ENCODE data around the gene FLVCR2. TPM values are rescaled to one million over a fixed set of nuclear protein-coding genes. Genes with fewer than 3 reads are reported as not detected.
"Not testable (repeated sequence)": the region's sequence is repeated elsewhere in the genome, so short reads cannot be mapped to it uniquely, and the experiment has no call there.

FLVCR2 gene
- total and polyA plus RNA-seq, 8 donors: 4.3 to 30.9 (median 7.9) TPM

GRCh38 chr14:75597149-75597548, 18.7 kb downstream of the FLVCR2 start:
- Histone ChIP-seq H3K9me3 (no peaks in the 10 kb centered on the region), H3K4me1 (peaks cover 0 to 26% of the 10 kb centered on the region in 2 donors), H3K27me3 (no peaks in the 10 kb centered on the region), H3K36me3 (no peaks in the 10 kb centered on the region), H3K27ac (peak overlapping the region in 1 of 2 donors; percentile 68), H3K4me3 (no peak overlapping the region)
- no peak for DNase-seq
- TF ChIP-seq CTCF (IDR thresholded peaks at IDR 0.05): no peak
- ATAC-seq: peak; percentile 26
- intact Hi-C loops (cut with DNase I): no loop called here

GRCh38 chr14:75600100-75600499, 21.7 kb downstream of the FLVCR2 start:
- H3K9me3 ChIP-seq; DNase-seq; H3K36me3 ChIP-seq; intact Hi-C loops (cut with DNase I); H3K27me3 ChIP-seq; H3K4me3 ChIP-seq; H3K27ac ChIP-seq; ATAC-seq: not testable (repeated sequence)
- H3K4me1 ChIP-seq: peaks cover 4 to 52% of the 10 kb centered on the region in 2 donors

- H3K9me3 ChIP-seq; H3K36me3 ChIP-seq; ATAC-seq; H3K27me3 ChIP-seq; H3K4me3 ChIP-seq; intact Hi-C loops (cut with DNase I); H3K27ac ChIP-seq; DNase-seq: not testable (repeated sequence)
- peaks cover 5 to 61% of the 10 kb centered on the region in 2 donors for H3K4me1 ChIP-seq
These were observed 22.6 kb downstream of the FLVCR2 start for GRCh38 chr14:75601061-75601460.

GRCh38 chr14:75602503-75602902, 24.1 kb downstream of the FLVCR2 start:
- TF ChIP-seq CTCF (IDR thresholded peaks at IDR 0.05): no peak
- intact Hi-C loops (cut with DNase I): no loop called here
- Histone ChIP-seq H3K4me1 (peaks cover 5 to 59% of the 10 kb centered on the region in 2 donors), H3K9me3 (peaks cover 0 to 5% of the 10 kb centered on the region in 2 donors), H3K36me3 (no peaks in the 10 kb centered on the region), H3K27me3 (no peaks in the 10 kb centered on the region), H3K4me3 (no peak overlapping the region), H3K27ac (no peak overlapping the region)
- ATAC-seq: no peak
- no peak for DNase-seq

- TF ChIP-seq CTCF (IDR thresholded peaks at IDR 0.05): no peak
- Histone ChIP-seq H3K4me3 (peak overlapping the region; percentile 7 to 26), H3K27me3 (no peaks in the 10 kb centered on the region), H3K9me3 (peaks cover 0 to 11% of the 10 kb centered on the region in 2 donors), H3K27ac (peak overlapping the region; percentile 63 to 72), H3K36me3 (no peaks in the 10 kb centered on the region), H3K4me1 (peaks cover 10 to 69% of the 10 kb centered on the region in 2 donors)
- peak in 1 of 4 donors; percentile 63 for DNase-seq
- intact Hi-C loops (cut with DNase I): no loop called here
- ATAC-seq: peak; percentile 81
These were observed 26.8 kb downstream of the FLVCR2 start for GRCh38 chr14:75604979-75605851.

- Histone ChIP-seq H3K4me1 (peaks cover 16 to 76% of the 10 kb centered on the region in 2 donors), H3K4me3 (peak overlapping the region; percentile 7 to 26), H3K9me3 (peaks cover 0 to 11% of the 10 kb centered on the region in 2 donors), H3K27ac (peak overlapping the region; percentile 63 to 72), H3K27me3 (no peaks in the 10 kb centered on the region), H3K36me3 (no peaks in the 10 kb centered on the region)
- TF ChIP-seq CTCF (IDR thresholded peaks at IDR 0.05): no peak
- DNase-seq (no peak), ATAC-seq (peak; percentile 8)
- intact Hi-C loops (cut with DNase I): no loop called here
These were observed 27.5 kb downstream of the FLVCR2 start for GRCh38 chr14:75605916-75606315.

All from left lung (tissue), 10 donors.